Prostate gland (tissue), 2 donors: ENCODE results near the gene TCERG1L.

ENCODE experiments used
- CTCF ChIP-seq, 4 experiments: fragments of 200-600 bp in 2 of 4; fragments of 450-650 bp in 2 of 4; sonication (generic) in 2 of 4; IDR thresholded peaks; 1 replicate in 3 of 4; 2 replicates in 1 of 4; pipeline ENCODE4 v1.5.1; 2016 to 2019; ENCODE audit warnings: antibody characterized with exemption in 4 of 4, mild to moderate bottlenecking in 2 of 4, moderate library complexity in 2 of 4
- POLR2A ChIP-seq: fragments of 450-650 bp; IDR thresholded peaks from one replicate; pipeline ENCODE4 v1.6.1; 2016; ENCODE audit warnings: antibody characterized with exemption, mild to moderate bottlenecking
- POLR2AphosphoS5 ChIP-seq: sonication (generic); formaldehyde crosslinking; IDR thresholded peaks from one replicate; pipeline ENCODE4 v1.6.1; 2017; ENCODE audit warnings: antibody characterized with exemption

GRCh38 chr10:131211559-131211958 is 100.0 kb downstream of the TCERG1L start:
- TF ChIP-seq CTCF (IDR thresholded peaks at IDR 0.05) = no peak
- TF ChIP-seq POLR2AphosphoS5 = no peak
- no peak for TF ChIP-seq POLR2A
